NCI-H69 (cell line): ENCODE measurements around the gene GRIN2C.

Experiments used
- DNase-seq: peaks from one replicate; lab custom pipeline; 2025; lab: John Stamatoyannopoulos, UW

The GRIN2C gene

DNA sequence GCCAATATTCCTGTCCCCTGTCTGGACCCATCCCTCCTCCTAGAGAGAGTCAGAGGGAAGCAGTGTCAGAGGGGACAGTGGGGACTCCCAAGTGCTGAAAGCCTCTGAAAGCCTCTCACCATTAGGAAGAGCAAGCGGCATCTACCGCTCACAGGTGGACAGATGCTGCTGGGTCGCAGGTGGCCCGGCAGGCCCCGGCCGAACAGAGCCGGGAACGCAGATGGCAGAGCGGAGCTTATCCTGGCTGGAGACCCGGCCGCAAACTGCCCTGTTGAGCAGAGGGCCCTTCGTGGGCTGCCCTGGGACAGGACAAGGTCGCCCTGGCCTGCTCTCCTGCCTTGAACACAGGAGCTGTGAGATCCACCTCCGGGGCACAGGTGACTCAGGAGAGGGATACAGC lies 60.6 kb downstream of the GRIN2C start:
- DNase-seq = no peak

DNA sequence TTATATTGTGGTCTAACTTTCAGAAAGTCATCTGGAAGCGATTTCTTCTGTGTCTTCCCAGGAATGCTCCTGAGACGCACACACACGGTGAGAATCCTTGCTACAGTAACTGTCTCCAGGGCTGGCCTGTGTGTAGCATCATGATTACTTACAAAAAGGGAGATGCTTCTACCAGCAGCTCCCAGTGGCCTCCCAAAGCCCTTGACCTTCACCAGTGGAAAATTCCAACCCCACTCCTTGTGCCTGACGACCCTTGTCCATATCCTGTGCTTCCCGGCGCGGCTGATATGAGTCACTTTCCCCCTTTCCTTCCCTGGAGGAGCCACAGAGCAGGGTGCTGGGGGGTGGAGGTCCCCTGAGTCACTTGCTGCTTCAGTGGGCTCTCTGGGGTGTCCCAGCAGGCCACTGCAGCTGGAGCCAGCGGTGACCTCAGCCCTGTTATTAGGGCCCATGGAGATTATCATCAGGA lies 61.4 kb downstream of the GRIN2C start:
- DNase-seq = no peak

DNA sequence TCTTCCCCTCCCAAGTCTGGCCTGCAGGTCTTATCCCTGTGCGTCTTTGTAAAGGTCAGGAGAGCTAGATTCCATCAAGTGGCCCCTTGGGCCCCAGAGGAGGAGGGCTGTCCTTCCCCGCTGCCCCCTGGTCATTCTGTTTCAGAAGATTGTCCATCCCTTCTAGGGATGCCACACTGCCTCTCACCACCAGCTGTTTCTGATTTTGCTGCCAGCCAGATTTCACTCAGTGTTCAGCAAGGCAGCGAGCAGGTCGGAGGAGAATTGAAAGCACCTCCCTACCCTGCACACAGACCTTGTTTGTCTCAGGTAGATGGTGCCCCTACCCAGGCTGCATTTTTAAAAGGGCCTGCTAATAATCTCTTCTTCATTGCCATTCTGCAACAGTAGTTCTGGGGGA lies 61.9 kb downstream of the GRIN2C start:
- no peak for DNase-seq

DNA sequence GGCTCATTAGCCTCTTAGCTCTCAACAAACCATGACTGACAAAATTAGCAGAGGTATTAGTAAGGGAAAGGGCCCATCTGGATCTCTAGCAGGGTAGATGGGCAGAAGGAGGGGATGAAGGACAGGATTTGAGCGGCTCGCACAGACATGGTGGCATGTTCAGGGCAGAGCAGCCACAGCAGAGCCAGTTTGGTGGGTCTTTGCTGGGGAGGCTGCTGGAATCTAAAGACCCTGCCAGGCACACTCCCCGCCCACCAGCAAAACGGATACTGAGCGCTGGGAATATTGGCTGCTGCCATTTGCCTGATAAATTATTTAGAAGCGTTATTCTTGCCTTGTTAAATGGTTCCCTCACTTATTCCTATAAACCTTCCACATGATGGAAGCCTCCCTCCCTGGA lies 62.8 kb downstream of the GRIN2C start:
- no peak for DNase-seq

DNA sequence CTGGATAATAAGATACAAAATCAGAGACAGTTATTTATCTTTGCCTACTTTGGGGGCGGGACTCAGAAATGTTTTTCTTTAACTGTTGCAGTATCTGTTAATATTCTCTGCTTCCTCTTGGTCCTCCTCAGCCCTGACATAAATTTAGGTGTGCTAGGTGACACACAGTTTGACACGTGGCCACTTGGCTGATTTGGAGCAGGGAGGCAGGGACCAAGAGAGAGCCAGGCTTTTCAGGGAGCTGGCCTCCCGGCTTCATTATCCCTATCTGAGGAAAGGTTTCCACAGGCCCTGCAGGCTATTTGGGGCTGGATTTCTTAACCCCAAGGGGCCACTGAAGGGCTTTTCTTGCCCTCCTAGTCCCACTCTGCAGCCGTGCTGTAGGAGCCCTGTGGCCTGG lies 63.5 kb downstream of the GRIN2C start:
- DNase-seq = no peak

DNA sequence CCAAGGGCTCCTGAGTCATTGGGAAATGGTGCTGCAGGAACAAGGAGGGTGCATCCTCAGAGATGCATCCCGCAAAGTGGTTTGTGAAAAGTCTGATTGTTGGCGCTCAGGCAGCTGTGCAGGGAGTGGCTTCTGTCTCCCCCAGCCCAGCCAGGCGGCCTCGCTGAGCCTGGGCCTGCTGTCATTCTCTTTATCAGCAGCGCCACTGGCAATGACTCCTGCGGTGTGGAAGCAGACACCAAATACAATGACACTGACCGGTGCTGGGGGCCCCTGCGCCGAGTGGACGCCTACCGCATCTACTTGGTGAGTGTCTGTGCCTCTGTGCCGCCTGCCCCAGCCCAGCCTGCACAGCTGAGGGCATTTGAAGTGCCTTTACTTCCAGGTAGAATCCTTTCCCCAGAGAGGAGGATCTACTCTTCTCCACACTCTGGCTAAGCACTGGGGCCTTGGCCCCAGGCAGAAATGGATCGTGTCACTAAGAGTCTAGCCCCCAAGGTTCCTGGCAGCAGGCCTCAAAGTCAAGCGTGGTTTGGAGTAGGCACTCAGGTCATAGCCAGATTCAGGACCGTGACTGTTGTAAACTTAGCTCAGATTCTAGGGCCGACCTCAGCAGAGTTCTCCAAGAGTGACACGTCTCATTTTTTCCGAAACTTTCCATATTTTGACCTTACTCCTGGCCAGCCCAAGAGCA lies 64.2 kb downstream of the GRIN2C start:
- DNase-seq = no peak

DNA sequence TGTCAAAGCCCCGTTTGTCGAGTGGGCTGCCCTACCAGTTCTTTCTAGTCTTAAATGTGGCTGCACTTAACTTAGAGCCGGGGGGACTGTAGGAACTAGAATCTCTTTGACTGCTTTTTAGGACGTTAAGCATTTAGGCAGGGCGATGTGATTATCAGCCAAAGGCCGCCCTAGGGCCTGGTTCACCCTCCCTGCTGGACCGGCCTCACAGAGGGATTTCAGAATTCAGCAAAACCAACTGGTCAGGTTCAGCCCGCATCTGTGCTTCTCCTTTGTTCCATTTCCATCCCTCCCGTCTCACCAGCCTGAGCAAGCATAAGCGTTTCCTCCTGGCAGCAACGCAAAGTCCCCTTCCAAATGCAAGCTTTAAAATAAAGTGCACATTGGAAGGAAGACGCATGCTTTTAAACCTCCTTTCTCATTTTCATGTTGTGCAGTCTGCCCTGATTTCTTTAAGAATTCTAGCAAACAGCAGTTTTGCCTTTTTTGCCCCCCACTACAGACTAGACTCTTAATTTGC lies 67.0 kb downstream of the GRIN2C start:
- DNase-seq = no peak
